Stromal cell of bone marrow (primary cell): ENCODE results near the gene ADAMTS17.

ENCODE experiments used
- DNase-seq: peaks from one replicate; pipeline ENCODE4 v3.0.0-alpha.2; 2012; ENCODE audit warnings: low read depth

Gene ADAMTS17

DNA sequence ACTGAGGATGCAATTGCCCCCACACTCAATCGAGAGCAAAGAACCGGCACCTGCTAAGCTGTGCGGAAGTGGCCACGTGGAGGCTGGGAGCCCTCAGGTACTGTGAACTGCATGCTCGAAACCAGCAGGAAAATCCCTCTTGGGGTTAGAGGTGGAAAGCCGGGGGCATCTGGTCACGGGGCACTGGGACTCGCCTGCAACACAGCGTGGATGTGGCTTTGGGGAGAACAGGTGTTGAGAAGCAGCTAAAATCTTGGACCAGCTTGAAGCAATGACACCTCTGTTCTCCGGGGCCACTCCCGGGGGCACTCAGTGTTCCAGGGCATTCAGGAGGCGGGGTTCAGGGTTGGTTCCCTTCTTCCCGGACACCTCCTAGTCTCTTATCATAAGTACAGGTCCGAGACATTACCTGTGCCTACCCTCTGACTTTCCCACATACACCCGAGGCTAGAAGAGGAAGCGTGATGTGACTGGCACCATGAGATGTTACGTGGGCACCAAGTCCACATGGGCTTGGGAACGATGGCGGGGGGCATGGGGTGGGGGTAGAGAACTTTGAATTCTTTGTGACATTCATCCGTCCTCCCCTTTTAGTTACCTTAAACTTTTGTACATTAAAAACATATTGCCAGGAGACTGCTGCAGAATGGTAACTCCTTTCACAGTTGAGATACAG is 172.0 kb downstream of the ADAMTS17 start:
- DNase-seq = no peak

DNA sequence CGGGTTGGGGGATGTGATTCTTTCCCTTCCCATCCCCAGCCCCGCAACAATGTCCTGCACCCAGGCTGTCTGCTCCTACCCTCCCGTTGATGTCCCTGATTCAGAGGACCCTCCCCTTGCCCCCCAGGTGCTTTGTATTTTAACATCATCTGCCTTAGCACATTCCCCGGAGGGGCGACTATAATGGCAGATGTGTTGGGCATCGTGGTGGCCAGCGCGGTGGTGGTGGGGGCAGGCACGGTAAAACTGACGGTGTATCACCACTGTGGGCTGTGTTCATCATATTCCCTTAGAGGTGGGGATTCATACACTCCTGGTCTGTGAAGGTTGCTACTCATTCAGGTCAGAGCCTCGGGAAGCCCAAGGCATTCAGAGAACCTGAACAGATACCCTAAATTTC is 173.0 kb downstream of the ADAMTS17 start:
- DNase-seq = no peak

DNA sequence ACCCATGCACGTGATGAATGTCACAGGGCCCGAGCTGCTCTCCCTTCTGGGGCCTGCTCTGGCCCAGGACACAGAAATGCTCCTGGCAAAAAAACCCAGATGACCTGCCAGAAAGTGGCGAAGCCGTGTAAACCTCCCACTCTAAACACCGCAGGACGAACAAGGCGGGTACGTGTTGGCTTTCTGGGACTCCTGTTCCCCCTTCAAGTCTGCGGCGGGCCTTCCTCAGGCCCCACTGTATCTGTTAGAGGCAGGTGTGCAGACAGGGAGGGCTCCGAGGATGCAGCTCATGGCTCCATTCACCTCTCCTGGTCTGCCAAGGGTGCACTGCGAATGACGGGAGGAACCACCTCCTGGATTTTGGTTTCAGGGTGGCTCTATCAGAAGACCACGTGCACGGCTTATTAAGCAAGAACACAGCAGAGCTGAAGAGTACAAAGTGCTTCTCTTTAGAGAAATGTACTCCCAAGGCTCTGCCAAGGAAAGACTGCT is 173.8 kb downstream of the ADAMTS17 start:
- DNase-seq = no peak

DNA sequence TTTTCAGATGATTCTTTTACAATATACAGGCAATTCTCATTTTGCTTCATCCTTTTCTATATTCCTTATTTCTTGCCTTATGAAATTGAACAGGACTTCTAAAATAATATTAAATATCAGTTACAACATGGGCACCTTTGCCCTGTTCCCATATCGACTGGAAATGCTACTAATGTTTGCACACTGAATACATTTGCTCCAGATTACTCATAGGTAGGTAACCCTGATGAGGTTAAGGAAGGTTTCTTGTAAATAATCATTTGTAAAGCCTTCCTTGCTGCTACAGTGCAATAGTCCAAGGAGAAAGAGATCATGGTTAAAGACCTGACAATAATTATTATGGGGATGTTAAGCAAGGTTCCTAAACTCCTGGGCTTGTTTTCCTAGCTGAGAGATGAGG is 175.5 kb downstream of the ADAMTS17 start:
- DNase-seq = no peak

DNA sequence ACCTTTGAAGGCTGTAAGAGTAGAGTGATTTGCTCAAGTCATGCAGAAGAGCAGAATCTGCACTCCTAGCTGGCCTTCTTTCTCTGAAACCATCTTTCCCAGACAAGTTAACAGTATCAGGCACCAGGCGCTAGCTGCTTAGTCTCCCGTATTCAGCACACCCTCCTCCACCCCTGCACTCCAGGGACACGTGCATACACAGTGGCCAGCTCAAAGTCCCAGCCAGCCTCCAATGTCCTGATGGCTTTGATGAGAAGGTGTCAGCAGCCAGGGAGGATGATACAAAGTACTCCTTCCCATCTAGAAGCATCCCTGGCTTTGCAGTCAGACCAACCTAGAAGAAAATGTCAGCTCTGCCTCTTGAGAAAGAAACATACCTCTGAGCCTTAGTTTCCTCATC is 177.8 kb downstream of the ADAMTS17 start:
- DNase-seq = no peak

DNA sequence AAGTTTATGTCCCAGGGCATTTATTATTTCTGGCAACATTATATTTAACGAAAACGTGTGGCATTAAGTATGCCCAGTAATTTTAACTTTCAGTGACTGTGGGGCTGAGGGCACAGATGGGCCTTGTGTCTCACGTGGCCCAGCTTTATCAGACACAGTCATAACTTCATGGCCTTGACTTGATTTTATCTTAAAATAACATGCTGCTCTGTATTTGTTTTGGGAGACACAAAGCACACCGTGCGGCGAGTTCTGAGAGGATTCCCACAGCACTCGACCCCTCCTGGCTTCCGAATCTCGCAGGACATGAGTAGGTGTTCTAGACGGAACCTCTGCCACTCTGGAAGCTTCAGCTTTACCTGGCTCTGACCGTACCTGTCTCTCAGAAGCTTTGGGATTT is 180.8 kb downstream of the ADAMTS17 start:
- DNase-seq = no peak

DNA sequence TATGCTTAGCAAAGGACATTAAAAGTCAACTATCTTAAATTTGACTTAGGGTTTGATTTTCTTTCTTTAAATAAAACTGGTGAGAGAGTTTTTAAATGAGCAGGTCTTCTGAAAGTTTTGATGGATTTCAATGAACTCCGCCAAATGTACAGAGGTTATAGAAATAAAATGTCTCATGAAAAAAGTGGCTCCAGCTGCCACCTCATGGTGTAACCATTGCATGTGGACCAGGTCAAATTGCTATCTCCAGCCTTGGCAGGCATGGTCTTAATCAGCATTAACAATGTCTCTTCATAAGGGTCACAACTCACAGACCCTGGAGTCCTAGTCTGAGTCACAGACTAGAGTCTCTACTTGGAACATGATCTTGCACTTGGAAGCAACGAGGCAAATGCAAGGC is 182.3 kb downstream of the ADAMTS17 start:
- no peak for DNase-seq

DNA sequence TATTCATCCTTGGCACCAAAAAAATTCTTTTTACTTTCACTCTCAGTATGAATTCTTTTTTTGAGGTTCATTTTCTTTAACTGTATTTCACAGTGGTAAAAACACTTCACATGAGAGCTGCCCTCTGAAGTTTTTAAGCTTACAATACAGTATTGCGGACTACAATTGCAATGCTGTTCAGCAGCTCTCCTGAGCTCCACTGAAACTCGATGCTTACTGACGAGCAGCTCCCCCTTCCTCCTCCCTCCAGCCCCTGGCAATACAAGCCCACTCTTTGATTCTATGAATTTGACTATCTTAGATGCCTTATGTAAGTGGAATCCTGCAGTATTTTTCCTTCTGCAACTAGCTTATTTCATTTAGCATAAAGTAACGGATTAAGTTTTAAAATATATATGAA is 183.4 kb downstream of the ADAMTS17 start:
- no peak for DNase-seq

DNA sequence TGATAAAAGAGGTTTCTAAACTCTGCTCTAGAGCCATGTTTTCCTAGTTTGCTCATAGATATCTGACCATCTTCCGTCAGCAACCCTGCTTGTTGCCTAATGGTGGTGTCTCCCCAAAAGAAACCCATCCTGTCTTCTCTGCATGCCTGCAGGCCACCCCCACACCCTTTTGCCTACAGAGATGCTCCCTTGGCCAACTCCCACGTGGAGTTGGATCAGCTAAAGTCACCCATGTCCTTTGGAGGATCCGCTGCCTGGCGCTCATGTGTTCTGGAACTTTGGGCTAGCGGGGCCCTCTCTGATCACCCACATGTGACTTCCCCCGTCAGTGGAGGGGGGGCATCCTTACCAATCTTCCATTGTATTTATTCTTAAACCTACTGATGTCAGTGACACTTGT is 185.6 kb downstream of the ADAMTS17 start:
- no peak for DNase-seq

DNA sequence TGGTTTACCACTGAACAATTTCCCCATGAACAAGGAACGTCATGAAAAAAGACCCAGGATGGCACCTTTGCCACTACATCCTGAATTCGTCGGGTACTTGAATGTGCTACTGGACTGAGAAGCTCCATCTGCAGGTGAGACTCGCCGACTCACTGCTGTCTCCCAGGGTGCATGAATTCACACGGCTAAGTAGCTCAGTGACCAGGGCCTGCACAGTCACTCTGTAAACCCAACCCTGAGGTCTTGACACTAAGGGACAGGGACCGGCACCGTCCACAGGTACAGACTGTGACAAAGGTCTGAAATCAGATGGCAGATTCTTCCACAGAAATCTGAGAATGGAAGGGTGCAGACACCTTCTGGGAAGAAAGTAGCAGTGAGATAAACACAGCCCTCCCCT is 187.4 kb downstream of the ADAMTS17 start:
- DNase-seq = no peak

DNA sequence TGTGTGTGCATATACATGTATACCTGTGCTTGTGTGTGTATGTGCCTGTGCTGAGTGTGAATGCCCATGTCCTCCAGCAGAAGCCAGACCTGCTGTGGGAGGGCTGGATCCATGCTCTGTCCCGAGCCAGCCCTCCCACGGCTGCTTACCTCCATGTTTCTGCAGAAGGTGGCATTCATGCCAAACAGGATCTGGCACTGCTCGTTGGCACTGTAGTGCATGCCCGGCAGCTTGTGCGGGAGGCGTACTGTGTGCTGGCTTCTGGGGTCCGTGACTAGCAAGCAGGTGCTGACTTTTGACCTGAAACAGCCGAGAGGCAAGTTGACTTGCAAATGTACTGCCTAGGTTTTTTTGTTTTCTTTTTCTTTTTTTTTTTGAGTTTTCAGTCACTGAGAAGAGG is 189.3 kb downstream of the ADAMTS17 start:
- DNase-seq = no peak

DNA sequence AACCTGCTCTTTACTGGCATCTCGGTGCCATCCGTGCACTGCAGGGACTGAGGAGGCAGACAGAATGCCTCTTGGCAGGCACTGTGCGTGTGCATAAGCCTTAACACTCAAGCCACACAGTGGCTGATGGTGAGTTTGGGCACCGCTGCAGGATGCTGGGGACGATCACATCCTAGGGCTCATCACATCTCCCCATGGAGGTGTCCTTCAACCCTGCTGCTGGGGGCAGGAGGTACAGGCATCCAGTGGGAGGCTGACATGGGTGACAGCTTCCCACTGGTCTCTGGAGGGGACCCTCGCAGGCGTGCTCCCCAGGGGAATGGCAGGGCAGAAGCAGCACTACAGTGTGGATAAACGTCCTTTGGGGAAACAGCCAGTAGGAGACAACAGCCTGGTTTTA is 190.9 kb downstream of the ADAMTS17 start:
- no peak for DNase-seq

DNA sequence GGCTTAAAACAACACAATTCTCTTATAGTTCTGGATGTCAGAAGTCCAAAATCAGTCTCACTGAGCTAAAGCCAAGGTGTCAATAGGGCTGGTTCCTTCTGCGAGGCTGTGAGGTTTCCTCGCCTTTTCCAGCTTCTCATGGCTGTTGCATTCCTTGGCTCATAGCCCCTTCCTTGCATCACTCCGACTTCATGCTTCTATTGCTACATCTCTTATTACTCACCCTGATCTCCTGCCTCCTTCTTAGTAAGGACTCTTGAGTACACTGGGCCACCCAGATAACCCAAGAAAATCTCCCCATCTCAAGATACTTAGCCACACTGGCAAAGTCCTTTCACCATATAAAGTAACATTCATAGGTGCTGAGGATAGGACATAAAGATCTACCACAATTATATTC is 193.9 kb downstream of the ADAMTS17 start:
- DNase-seq = no peak

DNA sequence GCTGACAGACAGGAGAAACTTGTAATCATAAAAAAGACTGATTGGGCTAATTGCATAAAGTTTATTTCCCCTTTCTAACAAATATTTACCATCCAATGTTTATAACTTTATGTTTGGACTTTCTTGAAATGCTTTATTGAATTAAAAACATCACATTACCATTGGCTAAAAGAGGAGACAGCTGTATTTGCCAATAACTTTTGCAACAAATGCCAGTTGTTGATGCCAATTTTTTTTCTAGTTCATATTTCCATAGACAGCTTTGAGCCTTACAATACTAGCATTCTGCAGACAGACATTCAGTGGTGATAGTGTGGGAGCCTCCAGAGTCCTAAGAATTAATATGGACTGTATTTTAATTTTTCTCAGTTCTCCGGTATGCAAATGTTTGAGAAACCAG is 198.4 kb downstream of the ADAMTS17 start:
- DNase-seq = no peak

DNA sequence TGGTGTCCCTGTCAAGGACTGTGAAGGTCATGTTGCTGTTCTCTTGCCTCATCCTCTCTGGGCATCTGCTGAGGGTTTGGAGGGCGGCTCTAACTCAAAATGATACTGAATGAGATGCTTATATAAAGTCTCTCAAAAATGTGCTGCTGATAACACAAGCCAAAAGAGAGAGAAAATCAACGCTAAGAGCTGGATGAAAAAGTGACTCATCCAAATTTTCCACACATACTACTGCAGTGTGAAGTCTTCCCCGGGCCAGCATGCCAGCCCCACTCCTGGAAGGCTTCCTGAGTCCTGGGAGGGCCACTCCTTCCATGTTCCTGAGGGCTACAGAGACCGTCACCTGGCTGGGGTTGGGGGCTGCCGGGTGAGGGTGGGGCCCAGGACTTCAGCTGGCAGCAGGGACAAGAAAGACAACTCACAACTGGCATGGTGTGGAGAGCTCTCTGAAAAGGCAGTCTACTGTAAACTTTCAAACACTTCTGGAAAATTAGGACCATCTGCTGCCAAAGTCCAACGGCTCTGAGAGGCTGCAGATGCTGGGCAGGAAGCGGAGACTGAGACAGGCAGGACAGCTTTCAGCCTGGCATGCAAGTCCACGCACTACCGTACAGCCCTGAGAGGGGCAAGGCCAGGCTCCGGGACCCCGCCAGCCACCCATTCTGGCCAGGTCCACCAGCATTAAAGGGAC is 200.3 kb downstream of the ADAMTS17 start:
- no peak for DNase-seq

DNA sequence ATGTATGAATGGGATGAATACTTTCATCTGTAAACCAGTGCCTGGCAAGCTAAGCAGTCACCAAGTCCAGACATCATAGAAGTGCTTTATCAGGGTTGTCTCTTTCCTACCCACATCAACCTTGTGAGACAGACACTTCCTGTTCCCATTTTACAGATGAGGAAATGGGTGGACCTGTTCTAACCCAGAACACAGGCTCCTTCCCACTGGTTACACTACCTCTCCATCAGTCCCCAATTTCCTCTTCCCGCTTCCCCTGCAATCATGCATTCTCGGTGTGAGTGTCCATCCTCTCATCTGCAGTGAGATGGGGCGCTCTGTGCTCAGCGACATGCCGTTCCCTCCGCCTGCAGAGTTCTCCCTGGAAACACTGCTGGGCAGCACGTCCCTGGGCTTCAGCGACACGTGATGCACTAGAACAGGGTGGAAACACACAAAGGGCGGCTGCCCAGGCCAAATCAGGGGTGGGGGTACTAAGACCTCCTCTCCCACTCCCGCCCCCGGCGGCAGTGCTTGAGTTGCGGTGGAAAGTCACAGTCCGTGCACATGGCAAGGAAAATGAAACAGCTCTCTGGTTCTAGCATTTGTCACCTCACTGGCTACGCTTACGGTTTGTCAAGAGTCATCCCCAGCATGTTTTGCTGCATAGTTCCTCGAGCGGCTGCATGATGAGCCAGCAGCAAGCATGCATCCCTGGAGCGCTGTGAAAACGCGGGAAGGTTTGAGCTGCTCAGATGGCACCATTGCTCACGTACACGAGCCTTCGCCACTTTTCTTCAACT is 201.1 kb downstream of the ADAMTS17 start:
- DNase-seq = no peak

DNA sequence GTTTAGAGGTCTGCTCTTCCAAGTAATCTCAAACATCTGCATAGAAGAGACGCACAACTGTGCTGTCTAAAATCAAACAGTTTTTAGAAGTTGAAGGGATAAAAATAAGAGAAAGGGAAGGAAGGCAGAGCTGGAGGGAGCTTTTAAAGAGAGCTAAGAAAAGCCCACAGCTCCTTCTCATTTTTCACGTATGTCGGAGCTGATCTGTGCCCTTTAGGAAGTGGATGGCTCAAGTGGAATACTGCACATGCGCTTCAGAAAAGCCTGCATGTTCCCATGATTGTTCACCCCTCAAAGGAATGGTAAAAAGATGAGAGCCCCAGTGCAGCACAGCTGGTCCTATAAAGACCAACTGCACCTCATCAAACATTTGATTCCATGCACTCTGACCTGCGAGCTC is 207.2 kb downstream of the ADAMTS17 start:
- no peak for DNase-seq

DNA sequence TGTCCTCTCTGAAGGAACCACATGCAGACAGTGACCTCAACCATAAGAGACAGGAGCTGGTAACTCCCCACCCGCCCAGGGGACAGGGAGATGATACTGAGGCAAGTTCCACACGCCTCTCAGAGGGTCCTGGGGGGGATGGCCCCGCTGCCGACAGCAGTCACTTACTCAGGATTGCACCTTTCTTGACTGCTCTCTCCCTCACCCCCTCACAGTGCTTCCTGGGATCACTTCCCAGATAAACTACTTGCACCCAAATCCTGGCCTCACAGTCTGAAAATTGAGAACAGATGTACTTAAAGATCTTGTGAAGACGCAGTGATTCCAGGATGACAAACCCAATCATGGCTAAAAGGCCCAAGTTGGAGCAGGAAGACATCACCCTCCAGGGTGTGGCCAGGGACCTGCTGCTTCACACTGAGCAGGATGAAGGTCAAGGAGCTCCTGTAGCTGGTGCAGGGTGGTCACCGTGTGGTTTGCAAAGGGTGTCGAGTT is 207.6 kb downstream of the ADAMTS17 start:
- DNase-seq = no peak

DNA sequence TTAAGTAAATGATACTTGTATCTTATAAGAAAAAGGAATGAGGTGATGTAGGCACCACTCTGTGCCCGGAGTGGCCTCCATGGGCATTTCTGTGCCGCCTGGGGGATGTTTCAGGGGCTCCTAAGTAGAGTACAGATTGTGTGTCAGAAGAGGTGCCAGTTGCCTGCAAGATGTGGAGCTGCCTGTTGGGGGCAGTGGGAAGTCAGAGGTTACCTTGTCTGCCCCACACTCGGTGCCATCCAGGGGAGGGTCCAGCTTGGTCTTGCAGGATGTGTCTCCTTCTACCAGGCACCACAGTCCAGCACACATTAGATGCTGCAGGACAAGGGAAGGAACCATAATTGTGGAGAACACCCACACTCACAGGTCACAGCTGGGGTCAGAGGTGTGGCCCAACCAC is 208.8 kb downstream of the ADAMTS17 start:
- no peak for DNase-seq

DNA sequence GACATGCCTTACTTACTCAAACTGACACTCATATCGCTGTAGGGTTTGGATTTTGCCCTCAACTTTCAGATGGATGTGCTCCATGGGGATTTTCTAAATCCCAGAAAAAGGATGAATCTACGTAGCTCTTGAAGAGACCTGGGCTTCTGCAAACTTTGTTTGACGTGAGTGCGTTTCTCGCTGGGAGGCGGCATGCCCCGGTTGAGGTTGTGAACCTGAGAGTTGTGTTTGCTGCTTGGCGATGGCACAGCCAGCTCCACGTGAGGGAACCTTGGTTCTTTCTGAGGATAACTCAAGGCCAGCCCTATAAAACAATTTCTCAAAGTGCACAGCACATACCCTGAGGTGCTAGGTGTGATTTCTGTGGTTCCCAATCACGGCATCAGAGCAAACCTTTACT is 209.5 kb downstream of the ADAMTS17 start:
- DNase-seq = no peak

DNA sequence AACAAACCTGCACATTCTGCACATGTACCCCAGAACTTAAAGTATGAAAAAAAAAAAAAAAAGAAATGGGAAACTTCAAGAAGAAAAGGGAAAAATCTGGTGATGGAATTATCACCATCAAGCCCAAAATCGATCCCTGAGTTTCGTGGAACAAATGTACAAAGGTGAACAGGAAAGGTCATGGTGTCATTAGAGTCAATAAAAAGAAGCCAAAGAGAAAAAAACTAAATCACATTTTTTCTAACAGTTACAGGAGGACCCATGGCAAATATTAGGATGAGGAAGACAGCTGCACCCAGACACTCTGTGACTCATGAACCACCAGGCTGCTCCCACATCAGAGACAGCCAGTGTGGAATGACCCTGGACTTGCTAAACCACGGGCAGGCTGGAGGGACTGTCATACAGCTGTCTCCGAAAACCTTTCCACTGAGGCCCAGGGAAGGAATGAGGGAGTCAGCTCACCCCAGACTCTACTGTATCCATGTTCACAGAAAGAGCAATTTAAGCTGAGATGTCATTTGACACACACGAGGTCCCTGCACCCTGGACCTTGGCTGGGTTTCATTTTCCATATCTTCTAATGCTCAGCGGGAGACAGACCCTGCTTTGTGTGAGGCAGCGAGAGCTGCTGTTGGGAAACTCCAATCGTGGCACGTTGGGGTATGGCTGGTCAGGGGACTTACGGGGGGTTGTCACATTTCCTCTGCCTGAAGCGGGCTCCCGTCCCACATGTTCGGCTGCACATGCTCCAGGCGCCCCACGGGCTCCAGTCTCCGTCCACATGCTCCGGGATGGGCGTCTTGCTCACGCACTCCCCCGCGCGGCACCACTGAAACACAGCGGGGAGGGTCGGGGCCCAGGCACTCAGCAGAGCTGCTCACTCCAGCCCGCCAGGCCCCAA is 210.2 kb downstream of the ADAMTS17 start:
- no peak for DNase-seq

DNA sequence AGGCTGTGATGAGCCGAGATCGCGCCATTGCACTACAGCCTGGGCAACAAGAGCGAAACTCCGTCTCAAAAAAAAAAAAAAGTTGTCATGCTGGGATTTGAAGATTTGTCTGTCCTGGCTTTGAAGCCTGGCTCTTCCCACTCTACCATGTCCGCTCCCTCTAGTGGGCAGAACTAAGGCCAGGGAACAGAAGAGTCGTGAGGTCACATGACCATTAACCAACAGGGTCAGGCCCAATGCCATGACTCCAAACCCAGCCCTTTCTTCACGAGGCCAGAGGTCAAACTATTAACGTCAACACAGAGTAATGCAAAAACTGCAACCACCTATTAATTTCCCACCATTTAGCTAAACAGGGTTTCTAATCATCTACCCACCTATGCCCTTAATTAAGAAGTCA is 212.1 kb downstream of the ADAMTS17 start:
- DNase-seq = no peak
